ENCODE results near the gene MYBPC2. TPM values are rescaled to one million over a fixed set of nuclear protein-coding genes. Genes with fewer than 3 reads are reported as not detected.

The MYBPC2 gene
- total RNA-seq, 1 donor from 2014 or later, result not detected

DNA sequence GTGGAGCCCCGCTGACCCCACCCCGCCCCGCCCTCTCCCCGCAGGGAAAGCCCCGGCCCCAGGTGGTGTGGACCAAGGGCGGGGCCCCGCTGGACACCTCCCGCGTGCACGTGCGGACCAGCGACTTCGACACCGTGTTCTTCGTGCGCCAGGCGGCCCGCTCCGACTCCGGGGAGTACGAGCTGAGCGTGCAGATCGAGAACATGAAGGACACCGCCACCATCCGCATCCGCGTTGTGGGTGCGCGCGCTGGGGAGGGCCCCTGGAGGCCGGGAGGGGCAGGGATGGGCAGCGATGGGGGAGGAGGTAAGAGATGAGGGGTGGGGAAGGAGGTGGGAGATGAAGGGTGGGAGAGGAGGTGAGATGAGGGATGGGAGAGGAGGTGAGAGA is 26.4 kb downstream of the MYBPC2 start:
- Mint-ChIP-seq H3K4me1 (ENCODE audit: low read depth, unreplicated experiment) (no peaks in the 10 kb centered on the region), H3K4me3 (ENCODE audit: unreplicated experiment) (no peak overlapping the region), H3K9me3 (ENCODE audit: unreplicated experiment) (peaks cover 13% of the 10 kb centered on the region), H3K36me3 (ENCODE audit: low read depth, unreplicated experiment) (no peaks in the 10 kb centered on the region), H3K27ac (ENCODE audit: unreplicated experiment) (no peak overlapping the region), H3K27me3 (ENCODE audit: low read depth, unreplicated experiment) (peaks cover 2% of the 10 kb centered on the region)
- peaks cover 5% of the 10 kb centered on the region for H3K4me1 ChIP-seq (ENCODE audit: insufficient read depth, low read length)
- H3K79me2 ChIP-seq (ENCODE audit: insufficient read depth, low read length), result no peaks in the 10 kb centered on the region
- FAIRE-seq (no peak), DNase-seq (ENCODE audit: low read depth) (no peak)
- H3K27ac ChIP-seq (ENCODE audit: low read depth, low read length), result no peak overlapping the region
- TF ChIP-seq EZH2 (IDR thresholded peaks at IDR 0.05; ENCODE audit: insufficient read depth, low read length), result no peak
- TF ChIP-seq, protein P1, sequence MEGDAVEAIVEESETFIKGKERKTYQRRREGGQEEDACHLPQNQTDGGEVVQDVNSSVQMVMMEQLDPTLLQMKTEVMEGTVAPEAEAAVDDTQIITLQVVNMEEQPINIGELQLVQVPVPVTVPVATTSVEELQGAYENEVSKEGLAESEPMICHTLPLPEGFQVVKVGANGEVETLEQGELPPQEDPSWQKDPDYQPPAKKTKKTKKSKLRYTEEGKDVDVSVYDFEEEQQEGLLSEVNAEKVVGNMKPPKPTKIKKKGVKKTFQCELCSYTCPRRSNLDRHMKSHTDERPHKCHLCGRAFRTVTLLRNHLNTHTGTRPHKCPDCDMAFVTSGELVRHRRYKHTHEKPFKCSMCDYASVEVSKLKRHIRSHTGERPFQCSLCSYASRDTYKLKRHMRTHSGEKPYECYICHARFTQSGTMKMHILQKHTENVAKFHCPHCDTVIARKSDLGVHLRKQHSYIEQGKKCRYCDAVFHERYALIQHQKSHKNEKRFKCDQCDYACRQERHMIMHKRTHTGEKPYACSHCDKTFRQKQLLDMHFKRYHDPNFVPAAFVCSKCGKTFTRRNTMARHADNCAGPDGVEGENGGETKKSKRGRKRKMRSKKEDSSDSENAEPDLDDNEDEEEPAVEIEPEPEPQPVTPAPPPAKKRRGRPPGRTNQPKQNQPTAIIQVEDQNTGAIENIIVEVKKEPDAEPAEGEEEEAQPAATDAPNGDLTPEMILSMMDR (IDR thresholded peaks at IDR 0.05; ENCODE audit: insufficient read depth, low read depth, low read length), result no peak
- H3K4me3 ChIP-seq (ENCODE audit: insufficient read depth, low read depth, low read length), result no peak overlapping the region
- H3K36me3 ChIP-seq (ENCODE audit: insufficient read depth, low read length), result no peaks in the 10 kb centered on the region
- no peak overlapping the region for H2AFZ ChIP-seq (ENCODE audit: low read depth, low read length)
- H3K4me2 ChIP-seq (ENCODE audit: low read length), result no peak overlapping the region
- no peaks in the 10 kb centered on the region for H3K9me3 ChIP-seq (ENCODE audit: insufficient read depth, low read depth, low read length)
- no peaks in the 10 kb centered on the region for H3K27me3 ChIP-seq (ENCODE audit: insufficient read depth, low read length)
- no peak overlapping the region for H3K9ac ChIP-seq (ENCODE audit: low read length)
- no peaks in the 10 kb centered on the region for H4K20me1 ChIP-seq (ENCODE audit: insufficient read depth, low read length)

GRCh38 chr19:50459638-50460037 is 26.9 kb downstream of the MYBPC2 start:
- no peak overlapping the region for H3K27ac Mint-ChIP-seq (ENCODE audit: unreplicated experiment)

DNA sequence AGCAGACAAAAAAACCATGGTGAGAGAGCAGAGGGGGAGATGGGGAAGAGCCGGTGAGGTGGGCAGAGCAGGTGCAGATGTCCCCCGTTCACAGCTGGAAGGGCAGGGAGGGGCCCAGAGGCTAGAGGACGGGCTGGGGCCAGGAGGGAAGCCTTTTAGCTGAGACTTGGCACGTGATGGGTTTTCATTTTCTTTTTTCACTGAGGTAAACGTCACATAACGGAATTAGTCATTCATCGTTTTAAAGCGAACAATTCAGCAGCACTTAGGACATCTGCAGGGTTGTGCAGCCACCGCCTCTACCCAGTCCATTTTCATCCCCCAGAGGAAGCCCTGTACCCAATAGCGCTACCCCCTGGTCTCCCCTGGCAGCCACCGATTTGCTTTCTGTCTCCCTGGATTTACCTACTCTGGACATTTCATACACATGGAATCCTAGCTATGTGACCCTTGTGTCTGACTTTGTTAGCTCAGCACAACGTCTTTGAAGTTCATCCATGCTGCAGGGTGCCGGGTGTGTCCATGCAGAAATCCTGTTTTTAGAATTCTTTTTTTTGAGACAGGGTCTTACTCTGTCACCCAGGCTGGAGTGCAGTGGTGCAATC is 27.6 kb downstream of the MYBPC2 start:
- Mint-ChIP-seq H3K4me3 (ENCODE audit: unreplicated experiment) (no peak overlapping the region), H3K27ac (ENCODE audit: unreplicated experiment) (no peak overlapping the region), H3K27me3 (ENCODE audit: low read depth, unreplicated experiment) (peaks cover 2% of the 10 kb centered on the region), H3K4me1 (ENCODE audit: low read depth, unreplicated experiment) (no peaks in the 10 kb centered on the region), H3K9me3 (ENCODE audit: unreplicated experiment) (peaks cover 9% of the 10 kb centered on the region), H3K36me3 (ENCODE audit: low read depth, unreplicated experiment) (no peaks in the 10 kb centered on the region)
- DNase-seq (ENCODE audit: low read depth), result peak; percentile 56
- Histone ChIP-seq H3K9ac (ENCODE audit: low read length) (no peak overlapping the region), H3K4me1 (ENCODE audit: insufficient read depth, low read length) (peaks cover 5% of the 10 kb centered on the region), H2AFZ (ENCODE audit: low read depth, low read length) (peak overlapping the region; percentile 51), H3K4me2 (ENCODE audit: low read length) (peak overlapping the region; percentile 76), H3K27ac (ENCODE audit: low read depth, low read length) (no peak overlapping the region), H3K9me3 (ENCODE audit: insufficient read depth, low read depth, low read length) (no peaks in the 10 kb centered on the region), H3K27me3 (ENCODE audit: insufficient read depth, low read length) (no peaks in the 10 kb centered on the region), H3K36me3 (ENCODE audit: insufficient read depth, low read length) (no peaks in the 10 kb centered on the region), H4K20me1 (ENCODE audit: insufficient read depth, low read length) (no peaks in the 10 kb centered on the region), H3K79me2 (ENCODE audit: insufficient read depth, low read length) (no peaks in the 10 kb centered on the region), H3K4me3 (ENCODE audit: insufficient read depth, low read depth, low read length) (no peak overlapping the region)
- no peak for FAIRE-seq
- TF ChIP-seq EZH2 (IDR thresholded peaks at IDR 0.05; ENCODE audit: insufficient read depth, low read length), result no peak
- TF ChIP-seq, protein P1 (IDR thresholded peaks at IDR 0.05; ENCODE audit: insufficient read depth, low read depth, low read length), result peak; percentile 13

More at GRCh38 chr19:50459638-50460037, 26.9 kb downstream of the MYBPC2 start:
- H4K20me1 ChIP-seq (ENCODE audit: insufficient read depth, low read length), result no peaks in the 10 kb centered on the region
- DNase-seq (ENCODE audit: low read depth) (no peak), FAIRE-seq (no peak)
- peaks cover 13% of the 10 kb centered on the region for H3K9me3 Mint-ChIP-seq (ENCODE audit: unreplicated experiment)
- H3K4me3 ChIP-seq (ENCODE audit: insufficient read depth, low read depth, low read length), result no peak overlapping the region
- no peaks in the 10 kb centered on the region for H3K27me3 ChIP-seq (ENCODE audit: insufficient read depth, low read length)
- no peaks in the 10 kb centered on the region for H3K36me3 ChIP-seq (ENCODE audit: insufficient read depth, low read length)
- H3K4me1 ChIP-seq (ENCODE audit: insufficient read depth, low read length), result peaks cover 5% of the 10 kb centered on the region
- H3K79me2 ChIP-seq (ENCODE audit: insufficient read depth, low read length), result no peaks in the 10 kb centered on the region
- peak overlapping the region; percentile 51 for H2AFZ ChIP-seq (ENCODE audit: low read depth, low read length)
- no peaks in the 10 kb centered on the region for H3K36me3 Mint-ChIP-seq (ENCODE audit: low read depth, unreplicated experiment)
- no peak overlapping the region for H3K27ac ChIP-seq (ENCODE audit: low read depth, low read length)
- H3K4me3 Mint-ChIP-seq (ENCODE audit: unreplicated experiment), result no peak overlapping the region
- no peaks in the 10 kb centered on the region for H3K4me1 Mint-ChIP-seq (ENCODE audit: low read depth, unreplicated experiment)
- peaks cover 2% of the 10 kb centered on the region for H3K27me3 Mint-ChIP-seq (ENCODE audit: low read depth, unreplicated experiment)
- H3K4me2 ChIP-seq (ENCODE audit: low read length), result peak overlapping the region; percentile 76
- H3K9ac ChIP-seq (ENCODE audit: low read length), result no peak overlapping the region
- H3K9me3 ChIP-seq (ENCODE audit: insufficient read depth, low read depth, low read length), result no peaks in the 10 kb centered on the region
- TF ChIP-seq, protein P1 (IDR thresholded peaks at IDR 0.05; ENCODE audit: insufficient read depth, low read depth, low read length), result no peak
- TF ChIP-seq EZH2 (IDR thresholded peaks at IDR 0.05; ENCODE audit: insufficient read depth, low read length), result no peak
